NB4 (cell line): Measurements from ENCODE around the gene MANSC4.

Experiments
- CTCF ChIP-seq: IDR thresholded peaks from one replicate; pipeline ENCODE4 v1.5.1; 2012; ENCODE audit warnings: low read depth, low read length
- MAX ChIP-seq: IDR thresholded peaks from 2 replicates; pipeline ENCODE4 v1.6.1; 2011; ENCODE audit warnings: low read depth, low read length
- MYC ChIP-seq: IDR thresholded peaks from 2 replicates; pipeline ENCODE4 v1.6.1; 2011; ENCODE audit warnings: low read depth, low read length
- POLR2A ChIP-seq: IDR thresholded peaks from 2 replicates; pipeline ENCODE4 v1.6.1; 2011; ENCODE audit warnings: mild to moderate bottlenecking; ENCODE audit not compliant: insufficient read length; ENCODE audit errors: extremely low read depth

DNA sequence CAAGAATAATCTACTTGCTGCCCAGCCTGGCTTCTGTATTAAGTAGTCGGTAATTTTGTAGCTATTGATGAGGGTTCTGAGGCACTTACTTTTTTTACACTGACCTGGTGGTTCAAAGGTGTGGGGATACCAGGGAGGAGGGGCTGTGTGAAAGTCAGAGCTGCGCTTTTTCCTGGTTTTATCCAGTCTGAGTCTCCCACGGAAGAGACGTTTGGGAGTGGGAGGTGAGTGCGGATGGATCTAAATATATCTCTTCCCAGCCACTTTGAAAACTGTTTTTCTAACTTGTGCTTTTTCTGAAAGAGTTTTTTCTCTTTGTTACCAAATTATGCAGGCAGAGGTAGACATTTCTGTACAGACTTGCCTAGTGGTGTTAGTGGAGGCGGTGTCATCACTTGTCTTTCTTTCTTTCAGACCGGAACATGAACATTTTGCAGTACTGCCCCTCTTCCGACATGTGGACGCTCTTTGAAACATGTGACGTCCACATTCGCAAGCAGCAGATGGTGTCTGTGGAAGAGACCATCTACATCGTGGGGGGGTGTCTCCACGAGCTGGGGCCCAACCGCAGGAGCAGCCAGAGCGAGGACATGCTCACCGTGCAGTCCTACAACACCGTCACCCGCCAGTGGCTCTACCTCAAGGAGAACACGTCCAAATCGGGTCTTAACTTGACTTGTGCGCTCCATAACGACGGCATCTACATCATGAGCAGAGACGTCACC is 17.4 kb upstream of the MANSC4 start:
- no peak for TF ChIP-seq MAX
- TF ChIP-seq CTCF, result no peak
- no peak for TF ChIP-seq POLR2A
- TF ChIP-seq MYC, result no peak
